Prostate gland (tissue), 2 donors: Measurements from ENCODE around the gene DISP2. TPM values are rescaled to one million over a fixed set of nuclear protein-coding genes. Genes with fewer than 3 reads are reported as not detected.

Experiments
- DNase-seq: peaks from one replicate; pipeline ENCODE4 v3.0.0-alpha.2; 2019; ENCODE audit warnings: low spot score
- H3K27ac ChIP-seq, 2 donors: fragments of 200-600 bp; sonication (generic); 2 replicates each; pipeline ENCODE4 v1.5.1; 2017 to 2019
- H3K27me3 ChIP-seq: fragments of 200-600 bp; sonication (generic); replicated peaks from 2 replicates; pipeline ENCODE4 v1.5.1; 2019; ENCODE audit not compliant: insufficient read depth
- H3K36me3 ChIP-seq, 2 donors: fragments of 200-600 bp; sonication (generic); 1 replicate in 1 of 2; 2 replicates in 1 of 2; pipeline versions ENCODE4 v1.5.1 to v1.8.1; 2017 to 2019
- H3K4me1 ChIP-seq: fragments of 200-600 bp; sonication (generic); replicated peaks from 2 replicates; pipeline ENCODE4 v1.5.1; 2019
- H3K4me3 ChIP-seq, 2 donors: fragments of 200-600 bp; sonication (generic); 2 replicates each; pipeline ENCODE4 v1.5.1; 2017 to 2019
- H3K9me3 ChIP-seq: fragments of 200-600 bp; sonication (generic); 2 replicates; pipeline ENCODE4 v1.5.1; 2017
- CTCF ChIP-seq, 4 experiments: fragments of 200-600 bp in 2 of 4; fragments of 450-650 bp in 2 of 4; sonication (generic) in 2 of 4; IDR thresholded peaks; 1 replicate in 3 of 4; 2 replicates in 1 of 4; pipeline ENCODE4 v1.5.1; 2016 to 2019; ENCODE audit warnings: antibody characterized with exemption in 4 of 4, mild to moderate bottlenecking in 2 of 4, moderate library complexity in 2 of 4
- POLR2A ChIP-seq: fragments of 450-650 bp; IDR thresholded peaks from one replicate; pipeline ENCODE4 v1.6.1; 2016; ENCODE audit warnings: antibody characterized with exemption, mild to moderate bottlenecking
- POLR2AphosphoS5 ChIP-seq: sonication (generic); formaldehyde crosslinking; IDR thresholded peaks from one replicate; pipeline ENCODE4 v1.6.1; 2017; ENCODE audit warnings: antibody characterized with exemption
- WGBS: methylation state at CpG from one replicate; pipeline ENCODE4 v1.1.5; 2018; 5-methylcytosine and 5-hydroxymethylcytosine counted together
- intact Hi-C: fragments of 100-400 bp; cut with DNase I; formaldehyde crosslinking; loops from one replicate; pipeline ENCODE4 v1.14.2; 2022
- total RNA-seq, 2 donors: library from RNA; depleted of rRNA; stranded (reverse); fragments of >200 nt; gene quantifications; one replicate each; pipeline ENCODE4 v1.1.0, GENCODE V29; 2016

The DISP2 gene
- total RNA-seq, 2 donors from 2014 or later = 0.27 to 1.6 TPM

DNA sequence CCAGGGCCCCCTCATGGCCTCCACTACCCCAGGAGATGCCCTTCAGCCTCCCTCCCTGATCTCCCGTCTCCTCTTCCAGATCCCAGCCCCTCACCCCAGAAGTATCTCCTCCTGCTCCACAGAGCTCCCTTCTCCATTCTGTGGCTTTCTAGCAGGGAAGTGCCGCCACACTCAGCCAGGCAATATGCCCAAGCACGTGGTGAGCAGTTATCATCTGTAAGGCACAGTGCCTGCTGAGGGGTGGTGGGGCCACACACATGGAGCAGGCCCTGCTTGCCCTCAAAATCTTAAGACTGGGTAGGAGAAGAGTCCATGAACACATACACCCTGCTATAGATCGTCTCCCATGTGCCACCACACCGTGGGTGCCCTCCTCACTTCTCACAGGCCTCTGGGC lies 9.5 kb upstream of the DISP2 start:
- WGBS = 88% methylated on average over 5 of the region's 5 CpGs
- Histone ChIP-seq H3K36me3 (no peaks in the 10 kb centered on the region), H3K4me3 (no peak overlapping the region), H3K9me3 (no peaks in the 10 kb centered on the region), H3K27me3 (no peaks in the 10 kb centered on the region), H3K27ac (no peak overlapping the region), H3K4me1 (no peaks in the 10 kb centered on the region)
- DNase-seq = no peak
- intact Hi-C loops = no loop called here
- TF ChIP-seq POLR2AphosphoS5 = no peak
- TF ChIP-seq CTCF (IDR thresholded peaks at IDR 0.05) = no peak
- TF ChIP-seq POLR2A = no peak

DNA sequence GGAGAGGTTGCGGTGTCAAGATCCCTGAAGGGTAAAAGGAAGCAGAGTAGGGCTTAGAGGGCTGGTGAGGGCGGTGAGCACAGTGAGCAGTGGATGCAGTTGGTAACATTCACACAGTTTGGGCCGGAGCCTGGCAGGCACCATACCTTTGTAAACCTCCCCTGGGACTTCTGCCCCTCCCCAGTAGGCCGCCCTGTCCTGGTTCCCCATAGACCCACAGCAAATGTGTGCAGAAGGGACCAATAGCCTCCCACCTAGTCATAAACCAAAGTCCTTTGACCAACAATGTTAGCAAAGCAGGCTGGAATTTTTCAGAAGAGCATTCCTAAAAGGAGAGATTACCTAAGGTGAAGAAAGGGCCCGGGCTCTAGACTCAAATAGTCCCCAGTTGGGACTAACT lies 8.9 kb upstream of the DISP2 start:
- Histone ChIP-seq H3K4me1 (no peaks in the 10 kb centered on the region), H3K4me3 (no peak overlapping the region), H3K36me3 (no peaks in the 10 kb centered on the region), H3K27ac (no peak overlapping the region), H3K9me3 (no peaks in the 10 kb centered on the region), H3K27me3 (no peaks in the 10 kb centered on the region)
- intact Hi-C loops = no loop called here
- no peak for TF ChIP-seq CTCF (IDR thresholded peaks at IDR 0.05)
- DNase-seq = no peak
- WGBS = 95% methylated on average over 4 of the region's 5 CpGs

DNA sequence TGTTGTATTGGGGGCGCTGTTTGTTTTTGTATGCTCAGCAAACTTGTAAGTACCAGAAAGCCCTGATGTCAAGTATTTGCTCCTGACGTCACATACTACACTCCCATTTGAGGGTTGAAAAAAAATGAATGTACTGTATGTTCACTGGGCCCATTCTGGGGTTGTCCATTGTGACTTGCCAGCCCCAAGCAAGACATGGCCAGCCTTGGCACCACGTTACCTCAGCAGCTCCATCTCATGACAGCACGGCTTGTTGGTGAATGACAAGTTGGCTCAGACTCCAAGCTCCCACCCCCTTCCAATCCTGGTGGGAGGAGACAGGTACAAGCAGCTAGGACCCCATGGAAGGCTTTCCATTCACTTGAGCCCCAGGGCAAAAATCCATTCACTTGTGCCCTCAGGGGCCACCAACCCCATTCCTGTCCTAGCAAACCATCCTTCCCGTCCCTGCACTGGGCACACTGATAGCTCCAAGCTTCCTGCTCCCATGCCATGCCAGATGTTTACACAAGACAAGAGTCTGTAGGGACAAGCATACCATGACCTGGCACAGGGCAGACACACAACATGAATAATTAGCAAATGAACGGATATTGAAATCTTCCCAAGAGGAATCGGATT lies 5.6 kb upstream of the DISP2 start:
- H3K27me3 ChIP-seq = no peaks in the 10 kb centered on the region
- intact Hi-C loops = no loop called here
- WGBS = 80% methylated on average over 7 of the region's 7 CpGs
- no peak for DNase-seq
- H3K27ac ChIP-seq = no peak overlapping the region
- TF ChIP-seq CTCF (IDR thresholded peaks at IDR 0.05) (no peak), POLR2AphosphoS5 (no peak)
- H3K36me3 ChIP-seq = no peaks in the 10 kb centered on the region
- no peak overlapping the region for H3K4me3 ChIP-seq
- H3K4me1 ChIP-seq = no peaks in the 10 kb centered on the region
- no peaks in the 10 kb centered on the region for H3K9me3 ChIP-seq

DNA sequence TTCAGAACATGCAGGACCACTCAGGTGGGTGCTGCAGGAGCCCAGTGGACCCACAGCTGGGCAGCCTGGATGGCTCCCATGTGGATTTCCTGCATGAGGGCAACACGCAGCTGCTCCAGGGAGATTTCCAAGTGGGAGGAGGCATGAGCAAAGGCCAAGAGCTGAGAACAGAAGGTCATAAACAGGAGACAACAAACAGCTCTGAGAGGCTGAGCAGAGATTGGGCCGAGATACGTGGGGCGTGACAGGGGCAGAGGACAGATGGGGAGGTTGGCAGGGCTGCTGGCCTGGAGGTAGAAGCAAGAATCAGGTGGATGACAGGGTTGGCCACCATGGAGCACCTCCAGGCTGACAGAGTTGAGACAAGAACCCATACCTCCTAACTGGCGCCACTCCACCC lies 4.3 kb upstream of the DISP2 start:
- WGBS = 58% methylated on average over 5 of the region's 5 CpGs
- Histone ChIP-seq H3K27ac (no peak overlapping the region), H3K36me3 (no peaks in the 10 kb centered on the region), H3K4me1 (peaks cover 4% of the 10 kb centered on the region), H3K27me3 (no peaks in the 10 kb centered on the region), H3K9me3 (no peaks in the 10 kb centered on the region), H3K4me3 (no peak overlapping the region)
- TF ChIP-seq POLR2A (no peak), POLR2AphosphoS5 (no peak), CTCF (IDR thresholded peaks at IDR 0.05) (no peak)
- intact Hi-C loops = no loop called here
- no peak for DNase-seq

GRCh38 chr15:40354408-40355171 lies 3.4 kb upstream of the DISP2 start:
- intact Hi-C loops = loop anchor here (5.0 kb wide), 1 partner anchor 32 kb away; the partner anchor contains the start of gene INAFM2
- H3K9me3 ChIP-seq = no peaks in the 10 kb centered on the region
- 40% methylated on average over 9 of the region's 9 CpGs for WGBS
- no peak overlapping the region for H3K4me3 ChIP-seq
- DNase-seq = no peak
- peaks cover 4% of the 10 kb centered on the region for H3K4me1 ChIP-seq
- no peaks in the 10 kb centered on the region for H3K27me3 ChIP-seq
- TF ChIP-seq POLR2AphosphoS5 = no peak
- TF ChIP-seq CTCF (IDR thresholded peaks at IDR 0.05) = peak in 2 of 4 experiments; percentile 16 to 35
- no peak for TF ChIP-seq POLR2A
- no peaks in the 10 kb centered on the region for H3K36me3 ChIP-seq
- no peak overlapping the region for H3K27ac ChIP-seq
